ENCODE measurements around the gene ITGB7.

DNA sequence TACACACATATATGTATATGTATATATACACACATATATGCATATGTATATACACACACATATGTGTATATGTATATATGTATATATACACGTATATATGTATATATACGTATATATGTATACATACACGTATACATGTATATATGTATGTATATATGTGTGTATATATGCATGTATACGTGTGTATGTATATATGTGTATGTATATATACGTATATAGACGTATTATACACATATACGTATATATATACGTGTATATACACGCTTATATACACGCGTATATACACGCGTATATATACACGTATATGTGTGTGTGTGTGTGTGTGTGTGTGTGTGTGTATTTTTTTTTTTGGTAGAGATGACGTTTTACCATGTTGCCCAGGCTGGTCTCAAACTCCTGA is 59.4 kb downstream of the ITGB7 start:
- TF ChIP-seq, protein P1, sequence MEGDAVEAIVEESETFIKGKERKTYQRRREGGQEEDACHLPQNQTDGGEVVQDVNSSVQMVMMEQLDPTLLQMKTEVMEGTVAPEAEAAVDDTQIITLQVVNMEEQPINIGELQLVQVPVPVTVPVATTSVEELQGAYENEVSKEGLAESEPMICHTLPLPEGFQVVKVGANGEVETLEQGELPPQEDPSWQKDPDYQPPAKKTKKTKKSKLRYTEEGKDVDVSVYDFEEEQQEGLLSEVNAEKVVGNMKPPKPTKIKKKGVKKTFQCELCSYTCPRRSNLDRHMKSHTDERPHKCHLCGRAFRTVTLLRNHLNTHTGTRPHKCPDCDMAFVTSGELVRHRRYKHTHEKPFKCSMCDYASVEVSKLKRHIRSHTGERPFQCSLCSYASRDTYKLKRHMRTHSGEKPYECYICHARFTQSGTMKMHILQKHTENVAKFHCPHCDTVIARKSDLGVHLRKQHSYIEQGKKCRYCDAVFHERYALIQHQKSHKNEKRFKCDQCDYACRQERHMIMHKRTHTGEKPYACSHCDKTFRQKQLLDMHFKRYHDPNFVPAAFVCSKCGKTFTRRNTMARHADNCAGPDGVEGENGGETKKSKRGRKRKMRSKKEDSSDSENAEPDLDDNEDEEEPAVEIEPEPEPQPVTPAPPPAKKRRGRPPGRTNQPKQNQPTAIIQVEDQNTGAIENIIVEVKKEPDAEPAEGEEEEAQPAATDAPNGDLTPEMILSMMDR (IDR thresholded peaks at IDR 0.05) = no peak
- TF ChIP-seq POLR2AphosphoS5 (IDR thresholded peaks at IDR 0.05; ENCODE audit: low read depth, low read length) = no peak

Data from Panc1 (cell line).